PC-9 (cell line): Measurements from ENCODE around the gene FAM120B.

ENCODE experiments used
- CTCF ChIP-seq: fragments of 200-600 bp; sonication (generic); conservative IDR thresholded peaks from 2 replicates; pipeline ENCODE4 v1.6.1; 2017; ENCODE audit warnings: mixed run types, antibody characterized with exemption, mild to moderate bottlenecking, moderate library complexity
- EZH2 ChIP-seq: fragments of 200-600 bp; sonication (generic); IDR thresholded peaks from 2 replicates; pipeline ENCODE4 v1.8.0; 2017; ENCODE audit warnings: antibody characterized with exemption, low read depth

- TF ChIP-seq EZH2: no peak
- no peak for TF ChIP-seq CTCF
Observed at GRCh38 chr6:170313716-170314295, 7.2 kb downstream of the FAM120B start.
